Coronary artery (tissue), 2 donors: ENCODE data around the gene FOXP1.

ENCODE experiments used
- DNase-seq: peaks from one replicate; pipeline ENCODE4 v3.0.0-alpha.2; 2017; ENCODE audit warnings: low spot score
- H3K27ac ChIP-seq, 2 donors: fragments of 200-600 bp; sonication (generic); one replicate each; pipeline ENCODE4 v1.5.1; 2016 to 2019
- H3K4me3 ChIP-seq: fragments of 200-600 bp; sonication (generic); 2 replicates; pipeline ENCODE4 v1.5.1; 2016; ENCODE audit warnings: mild to moderate bottlenecking, moderate library complexity
- TF ChIP-seq, protein P1 (sequence below): fragments of 200-600 bp; sonication (generic); IDR thresholded peaks from one replicate; pipeline ENCODE4 v1.5.1; 2019; ENCODE audit warnings: antibody characterized with exemption

Gene FOXP1

DNA sequence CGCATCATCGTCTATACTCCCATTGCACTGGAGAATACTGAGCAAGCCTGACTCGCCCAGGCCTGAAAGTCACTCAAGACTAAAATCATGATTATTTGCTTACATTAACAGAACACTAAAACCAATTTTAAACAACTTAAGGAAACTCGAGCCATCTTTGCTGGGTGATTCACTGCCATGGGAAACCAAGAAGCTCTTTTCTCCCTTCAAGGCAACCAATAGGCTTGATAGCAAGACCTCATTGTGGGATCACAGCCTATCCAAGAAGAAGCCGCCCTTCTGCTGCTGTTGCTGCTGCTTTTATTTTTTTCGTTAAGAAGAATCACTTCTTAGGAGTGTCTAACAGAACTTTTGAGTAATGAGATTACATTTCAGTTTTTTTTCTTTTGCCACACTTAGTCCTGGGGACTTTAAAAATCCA, 479.4 kb downstream of the FOXP1 start:
- no peak overlapping the region for H3K4me3 ChIP-seq
- TF ChIP-seq, protein P1, sequence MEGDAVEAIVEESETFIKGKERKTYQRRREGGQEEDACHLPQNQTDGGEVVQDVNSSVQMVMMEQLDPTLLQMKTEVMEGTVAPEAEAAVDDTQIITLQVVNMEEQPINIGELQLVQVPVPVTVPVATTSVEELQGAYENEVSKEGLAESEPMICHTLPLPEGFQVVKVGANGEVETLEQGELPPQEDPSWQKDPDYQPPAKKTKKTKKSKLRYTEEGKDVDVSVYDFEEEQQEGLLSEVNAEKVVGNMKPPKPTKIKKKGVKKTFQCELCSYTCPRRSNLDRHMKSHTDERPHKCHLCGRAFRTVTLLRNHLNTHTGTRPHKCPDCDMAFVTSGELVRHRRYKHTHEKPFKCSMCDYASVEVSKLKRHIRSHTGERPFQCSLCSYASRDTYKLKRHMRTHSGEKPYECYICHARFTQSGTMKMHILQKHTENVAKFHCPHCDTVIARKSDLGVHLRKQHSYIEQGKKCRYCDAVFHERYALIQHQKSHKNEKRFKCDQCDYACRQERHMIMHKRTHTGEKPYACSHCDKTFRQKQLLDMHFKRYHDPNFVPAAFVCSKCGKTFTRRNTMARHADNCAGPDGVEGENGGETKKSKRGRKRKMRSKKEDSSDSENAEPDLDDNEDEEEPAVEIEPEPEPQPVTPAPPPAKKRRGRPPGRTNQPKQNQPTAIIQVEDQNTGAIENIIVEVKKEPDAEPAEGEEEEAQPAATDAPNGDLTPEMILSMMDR, result no peak
- no peak for DNase-seq
- H3K27ac ChIP-seq, result peak overlapping the region in 1 of 2 donors; percentile 19

DNA sequence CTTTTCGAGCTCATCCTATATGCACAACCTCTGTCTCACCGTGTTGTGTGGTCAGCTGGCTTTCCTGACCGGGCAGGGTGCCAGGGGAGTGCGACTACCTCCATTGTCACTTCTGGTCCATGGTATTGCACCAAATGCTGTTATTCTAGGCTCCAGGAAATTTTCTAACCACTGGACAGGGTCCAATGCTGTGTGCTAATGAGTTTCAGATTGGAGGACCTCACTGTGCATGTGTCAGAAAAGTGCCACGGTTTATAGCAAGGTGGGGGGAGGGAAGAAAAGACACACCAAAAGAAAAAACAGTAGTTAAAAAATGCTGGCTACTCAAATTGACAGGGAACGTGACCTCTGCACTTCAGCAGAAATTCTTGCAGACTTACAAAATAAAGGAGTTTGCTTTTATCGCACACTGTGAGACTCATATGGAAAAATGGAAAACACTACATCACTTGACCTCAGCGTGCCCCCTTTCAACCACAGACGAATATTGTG, 480.1 kb downstream of the FOXP1 start:
- TF ChIP-seq, protein P1, result no peak
- Histone ChIP-seq H3K27ac (peak overlapping the region in 1 of 2 donors; percentile 54), H3K4me3 (peak overlapping the region; percentile 20)
- no peak for DNase-seq

DNA sequence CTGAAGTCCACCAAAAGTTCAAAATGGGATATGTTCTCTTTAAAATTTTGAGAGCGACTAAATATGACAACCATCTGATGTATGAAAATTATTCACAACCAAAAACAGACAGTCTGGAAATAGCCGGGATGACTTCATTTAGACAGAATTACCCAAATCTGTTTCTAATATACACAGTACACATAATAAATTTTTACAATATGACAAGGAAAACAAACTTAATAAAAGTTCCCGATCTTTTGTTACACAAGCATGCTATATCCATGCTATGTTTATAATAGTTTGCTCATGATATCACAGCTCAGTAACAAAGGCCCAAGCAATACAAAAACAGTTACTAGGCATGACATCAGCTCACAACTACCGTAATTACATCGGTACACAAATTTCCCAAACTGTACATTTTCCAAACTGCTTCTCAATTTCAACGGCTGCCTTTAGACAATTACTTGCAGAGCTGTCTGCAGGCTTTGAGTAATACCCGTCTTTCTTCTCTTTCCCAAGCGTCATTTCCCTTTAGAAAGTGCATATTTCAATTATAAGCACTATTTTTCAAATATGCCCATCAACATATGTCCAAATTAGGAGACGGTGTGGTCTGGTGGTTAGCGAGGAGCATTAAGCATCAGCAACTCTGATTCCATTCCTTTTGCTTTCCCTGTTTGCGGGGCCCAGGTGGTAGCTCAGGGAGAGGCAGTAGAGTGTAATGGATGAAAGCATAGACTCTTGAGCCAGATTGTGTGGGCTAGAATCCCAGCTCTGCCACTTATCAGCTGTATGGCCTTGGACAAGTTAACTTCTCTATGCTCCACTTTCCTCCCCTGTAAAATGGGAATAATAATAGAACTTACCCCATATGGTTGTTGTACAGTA, 481.2 kb downstream of the FOXP1 start:
- Histone ChIP-seq H3K27ac (peak overlapping the region; percentile 58 to 80), H3K4me3 (peak overlapping the region; percentile 47)
- TF ChIP-seq, protein P1, result no peak
- no peak for DNase-seq

DNA sequence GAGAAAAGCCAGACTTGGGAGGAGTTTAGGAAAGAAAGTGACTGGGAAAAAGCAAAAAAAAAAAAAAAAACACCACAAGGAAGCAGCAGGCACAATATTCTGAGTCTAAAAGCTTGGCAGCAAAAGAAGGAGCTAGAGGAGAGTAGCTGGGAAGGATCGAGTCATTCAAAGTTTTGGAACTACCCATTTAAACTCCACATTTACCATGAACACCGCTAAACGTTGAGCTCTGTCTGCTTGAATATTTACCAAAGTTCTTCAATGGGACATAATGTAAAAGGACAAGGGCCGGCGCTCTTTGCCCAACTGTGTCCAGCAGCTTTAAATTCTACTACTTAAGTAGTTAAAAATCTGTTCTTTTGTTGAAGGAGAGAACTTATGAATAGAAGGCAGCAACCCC, 481.9 kb downstream of the FOXP1 start:
- Histone ChIP-seq H3K4me3 (peak overlapping the region; percentile 47), H3K27ac (peak overlapping the region; percentile 58 to 80)
- TF ChIP-seq, protein P1, result no peak
- DNase-seq, result no peak

DNA sequence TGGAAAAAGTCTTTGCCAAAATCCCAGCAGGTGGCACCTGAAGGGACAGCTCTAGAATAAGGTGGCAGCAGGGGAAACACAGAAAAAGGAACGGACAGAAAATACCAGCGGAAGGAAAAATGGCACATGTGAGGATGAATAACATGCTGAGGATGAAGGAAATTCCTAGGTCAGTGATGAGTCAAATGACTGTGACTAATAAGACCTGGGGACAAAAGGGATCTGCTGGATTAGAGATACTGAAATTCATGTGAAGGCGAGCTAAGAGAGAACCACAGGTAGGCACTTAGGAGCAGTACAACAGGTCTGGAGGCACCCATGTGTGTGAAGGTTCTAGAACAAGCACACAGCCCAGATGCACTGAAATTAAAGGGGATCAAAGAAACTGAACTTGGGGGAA, 482.5 kb downstream of the FOXP1 start:
- DNase-seq, result no peak
- TF ChIP-seq, protein P1, result no peak
- Histone ChIP-seq H3K27ac (peak overlapping the region; percentile 58), H3K4me3 (no peak overlapping the region)

DNA sequence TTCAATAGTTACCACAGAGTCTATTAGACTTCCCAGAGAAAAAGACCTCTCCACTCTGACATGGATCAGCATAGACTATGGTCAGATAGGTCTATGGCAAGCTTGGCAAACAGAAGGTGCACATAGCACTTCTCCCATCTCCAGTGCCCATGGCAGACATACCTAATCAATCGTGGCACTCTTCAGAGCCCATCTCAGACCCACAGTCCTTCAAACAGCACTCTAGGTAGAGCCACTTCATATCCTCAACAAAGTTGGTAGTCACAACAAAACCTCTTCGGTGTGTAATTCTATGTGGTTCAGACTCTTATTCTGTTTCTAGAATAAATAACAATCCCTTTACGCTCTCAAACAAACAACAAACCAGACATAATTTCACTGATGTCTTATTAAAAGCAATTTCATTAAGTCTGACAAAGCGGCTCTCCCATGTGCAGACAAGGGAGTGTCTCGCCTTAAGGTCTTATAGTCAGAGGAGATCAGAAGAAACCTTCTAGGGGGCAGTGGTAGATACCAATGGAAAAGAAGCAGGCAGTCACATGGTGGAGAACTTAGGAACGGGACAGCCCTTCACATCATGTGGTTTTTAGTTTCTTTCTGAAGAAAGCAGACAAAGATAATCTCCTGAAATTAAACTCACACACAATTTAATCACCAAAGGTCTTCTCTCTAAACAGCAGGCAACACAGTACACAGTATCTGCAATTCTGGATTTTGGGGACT, 483.4 kb downstream of the FOXP1 start:
- no peak for DNase-seq
- peak overlapping the region in 1 of 2 donors; percentile 58 for H3K27ac ChIP-seq
- no peak overlapping the region for H3K4me3 ChIP-seq
- TF ChIP-seq, protein P1, result no peak
